Heart left ventricle (tissue), 13 donors: Measurements from ENCODE around the gene MYLK2.

Source experiments
- CTCF ChIP-seq, 12 donors: fragments of 200-600 bp; sonication (generic) in 4 of 12; IDR thresholded peaks; one replicate each; pipeline versions ENCODE4 v1.5.0 to v1.8.0; 2018 to 2022; ENCODE audit warnings: antibody characterized with exemption in 12 of 12, mild to moderate bottlenecking in 5 of 12
- POLR2A ChIP-seq, 2 donors: fragments of 450-650 bp; IDR thresholded peaks; one replicate each; pipeline ENCODE4 v1.6.1; 2017; ENCODE audit warnings: antibody characterized with exemption in 2 of 2, mild to moderate bottlenecking in 2 of 2, moderate library complexity in 2 of 2
- donor health status: ischemic (EF 13 %, LVEDD 7.1; RV severe dilation, severe dysfunction).
- donor health status: DM: no; HTN: yes; CAD: no.
- donor health status: DM: no; HTN: no; CAD: no.
- donor health status: ischemic (EF 25% LVEDD 6.9; RV normal size, moderate dysfunction).
- donor health status: ischemic (EF 25% LVEDD 5.7; RV mildly dilated, moderate dysfunction).
- donor health status: ischemic (EF 35%, LVEDD 5.7; RV mildly dilated, moderate dysfunction).
- donor health status: nonischemic (EF 11% LVEDD 7.7; RV severe dilation, severe dysfunction).
- donor health status: DM: yes; HTN: yes; CAD: no.
- donor health status: PGD.
- donor health status: ischemic (EF 29% LVEDD 5.4; RV normal size, mild dysfunction).
- donor health status: nonischemic (EF 23%, LVEDD 6.1; RV moderate dilation, normal function).

GRCh38 chr20:31836853-31837608, 17.9 kb downstream of the MYLK2 start:
- TF ChIP-seq CTCF (IDR thresholded peaks at IDR 0.05) (no peak), POLR2A (IDR thresholded peaks at IDR 0.05) (no peak)
